Left ventricle myocardium inferior (tissue), 1 donor: ENCODE data around the gene A1BG. TPM values are rescaled to one million over a fixed set of nuclear protein-coding genes. Genes with fewer than 3 reads are reported as not detected.

Experiments used
- DNase-seq: peaks from one replicate; pipeline ENCODE4 v3.0.0-alpha.2; 2020
- H3K27ac ChIP-seq: fragments of 200-600 bp; replicated peaks from 2 replicates; pipeline ENCODE4 v1.8.0; 2021
- H3K27me3 ChIP-seq: fragments of 200-600 bp; 2 replicates; pipeline ENCODE4 v1.8.0; 2021; ENCODE audit warnings: low read depth
- H3K36me3 ChIP-seq: fragments of 200-600 bp; 2 replicates; pipeline ENCODE4 v1.8.0; 2021
- H3K4me1 ChIP-seq: fragments of 200-600 bp; 2 replicates; pipeline ENCODE4 v1.8.0; 2021
- H3K4me3 ChIP-seq: fragments of 200-600 bp; 2 replicates; pipeline ENCODE4 v1.8.0; 2021; ENCODE audit warnings: mild to moderate bottlenecking, moderate library complexity
- H3K9me3 ChIP-seq: fragments of 200-600 bp; replicated peaks from 2 replicates; pipeline ENCODE4 v1.8.0; 2021
- intact Hi-C: fragments of 100-400 bp; cut with micrococcal nuclease; formaldehyde crosslinking; loops from one replicate; pipeline ENCODE4 v1.11.0; 2022
- total RNA-seq: library from RNA; stranded (reverse); fragmentation: NEBNext Ultra II Directional; extraction: Animal tissue kit (Norgen Biotek cat#: 25700); gene quantifications from one replicate; pipeline ENCODE4 v1.2.1, GENCODE V29; 2021
- TF ChIP-seq, protein P1 (sequence below): fragments of 200-600 bp; IDR thresholded peaks from 2 replicates; pipeline ENCODE4 v1.8.0; 2021; ENCODE audit warnings: antibody characterized with exemption, mild to moderate bottlenecking, borderline replicate concordance
- donor health status: DM: no; HTN: yes; CAD: no; lungs with severe emphysema.

A1BG gene
- total RNA-seq, 1 donor from 2014 or later: 3.7 TPM

DNA sequence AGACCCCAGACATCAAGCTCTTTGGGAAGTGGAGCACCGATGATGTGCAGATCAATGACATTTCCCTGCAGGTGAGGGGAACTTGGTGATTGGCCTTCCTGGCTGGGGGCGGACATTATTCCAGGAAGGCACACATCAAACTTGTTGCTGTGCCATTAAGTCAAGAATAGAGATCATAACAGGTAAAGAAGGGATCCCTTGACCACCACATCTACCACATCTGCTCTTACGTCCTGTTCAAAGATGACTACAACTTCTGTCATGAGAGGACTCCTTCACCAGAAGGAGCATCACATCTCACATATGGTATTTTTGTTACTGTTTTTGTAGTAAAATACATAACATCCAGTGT, 34.9 kb upstream of the A1BG start:
- DNase-seq: no peak
- intact Hi-C loops: no loop called here
- Histone ChIP-seq H3K36me3 (peaks cover 50% of the 10 kb centered on the region), H3K4me3 (peak overlapping the region; percentile 71), H3K4me1 (peaks cover 55% of the 10 kb centered on the region), H3K27me3 (no peaks in the 10 kb centered on the region), H3K27ac (no peak overlapping the region), H3K9me3 (no peaks in the 10 kb centered on the region)
- TF ChIP-seq, protein P1, sequence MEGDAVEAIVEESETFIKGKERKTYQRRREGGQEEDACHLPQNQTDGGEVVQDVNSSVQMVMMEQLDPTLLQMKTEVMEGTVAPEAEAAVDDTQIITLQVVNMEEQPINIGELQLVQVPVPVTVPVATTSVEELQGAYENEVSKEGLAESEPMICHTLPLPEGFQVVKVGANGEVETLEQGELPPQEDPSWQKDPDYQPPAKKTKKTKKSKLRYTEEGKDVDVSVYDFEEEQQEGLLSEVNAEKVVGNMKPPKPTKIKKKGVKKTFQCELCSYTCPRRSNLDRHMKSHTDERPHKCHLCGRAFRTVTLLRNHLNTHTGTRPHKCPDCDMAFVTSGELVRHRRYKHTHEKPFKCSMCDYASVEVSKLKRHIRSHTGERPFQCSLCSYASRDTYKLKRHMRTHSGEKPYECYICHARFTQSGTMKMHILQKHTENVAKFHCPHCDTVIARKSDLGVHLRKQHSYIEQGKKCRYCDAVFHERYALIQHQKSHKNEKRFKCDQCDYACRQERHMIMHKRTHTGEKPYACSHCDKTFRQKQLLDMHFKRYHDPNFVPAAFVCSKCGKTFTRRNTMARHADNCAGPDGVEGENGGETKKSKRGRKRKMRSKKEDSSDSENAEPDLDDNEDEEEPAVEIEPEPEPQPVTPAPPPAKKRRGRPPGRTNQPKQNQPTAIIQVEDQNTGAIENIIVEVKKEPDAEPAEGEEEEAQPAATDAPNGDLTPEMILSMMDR: no peak

DNA sequence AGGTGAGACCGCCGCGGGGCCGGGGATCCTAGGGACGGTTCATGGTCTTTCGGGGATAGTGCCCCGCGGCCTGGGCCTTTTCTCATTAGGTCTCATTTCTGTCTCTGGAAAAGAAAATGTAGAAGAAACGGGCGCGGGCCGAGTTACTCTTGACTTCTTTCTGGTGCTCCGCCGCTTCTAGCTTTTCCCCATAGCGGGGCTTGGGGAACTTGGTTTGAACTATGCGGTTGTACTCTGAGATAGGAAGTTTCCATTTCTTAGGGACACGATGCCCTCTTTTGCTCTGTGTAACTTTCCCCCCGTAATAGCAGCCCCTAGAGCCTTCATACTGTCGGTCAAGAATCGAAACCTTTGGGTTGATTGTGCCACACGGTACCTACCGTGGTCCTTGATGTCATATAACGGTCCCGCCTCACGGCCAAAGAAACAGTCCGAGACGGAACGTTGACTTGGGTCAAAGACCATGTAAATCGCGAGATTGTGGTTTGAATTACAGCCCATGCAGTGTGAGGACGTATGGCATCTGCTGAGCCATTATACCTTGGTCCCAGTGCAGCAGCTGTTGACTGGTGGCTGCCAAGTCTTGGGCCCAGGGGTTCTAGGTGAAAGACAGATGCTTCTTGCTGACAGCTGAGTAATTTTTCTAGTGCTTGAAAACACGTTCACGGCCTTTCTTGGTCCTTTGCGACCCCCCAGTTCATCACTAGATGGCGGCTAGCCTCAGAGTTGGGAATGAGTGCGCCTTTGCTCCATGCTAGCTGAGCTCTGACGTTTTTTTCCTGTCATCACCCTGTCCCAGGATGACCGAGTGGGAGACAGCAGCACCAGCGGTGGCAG, 34.3 kb upstream of the A1BG start:
- Histone ChIP-seq H3K4me3 (peak overlapping the region; percentile 71), H3K27ac (peak overlapping the region; percentile 100), H3K36me3 (peaks cover 44% of the 10 kb centered on the region), H3K9me3 (no peaks in the 10 kb centered on the region), H3K4me1 (peaks cover 55% of the 10 kb centered on the region), H3K27me3 (no peaks in the 10 kb centered on the region)
- TF ChIP-seq, protein P1: no peak
- DNase-seq: no peak
- intact Hi-C loops: no loop called here

DNA sequence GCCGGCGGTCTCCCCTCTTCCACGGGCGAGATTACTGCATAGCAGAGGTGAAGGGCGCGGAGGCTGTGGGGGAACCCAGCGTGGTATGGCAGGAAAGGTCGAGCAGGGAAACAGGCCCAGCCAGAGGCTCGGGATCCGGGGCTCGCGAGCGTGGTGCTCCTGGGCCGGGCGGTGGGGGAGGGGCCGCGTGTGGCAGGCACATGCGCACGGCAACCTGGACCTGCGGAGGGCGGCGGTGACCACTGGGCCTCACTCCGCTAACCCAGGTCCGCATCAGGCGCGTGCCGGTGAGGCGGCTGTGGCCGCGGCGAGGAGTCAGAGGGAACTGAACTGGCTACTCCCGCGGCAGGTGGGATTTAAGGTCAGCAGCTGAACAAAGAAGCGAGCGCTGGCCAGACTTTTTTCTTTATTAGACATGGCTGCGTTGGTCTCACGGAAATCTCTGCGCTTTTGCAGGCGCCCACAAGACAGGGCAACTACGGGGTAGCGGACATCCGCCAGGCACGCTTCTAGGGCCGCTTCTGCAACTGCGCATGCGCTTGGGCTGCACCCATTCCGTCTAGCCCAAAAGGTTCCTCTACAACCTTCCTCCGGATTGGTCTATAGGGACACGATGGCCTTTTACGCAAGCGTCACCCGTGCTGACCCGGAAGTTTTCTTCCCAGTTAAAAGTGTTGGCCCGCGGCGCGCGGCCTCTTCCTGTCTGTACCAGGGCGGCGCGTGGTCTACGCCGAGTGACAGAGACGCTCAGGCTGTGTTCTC, 33.5 kb upstream of the A1BG start, which contains the start of gene RPS5:
Gene RPS5 (plus strand): TSS at position 694 of the 762 bp plus-strand sequence. CDS start 869 bp downstream, outside the sequence.
- Histone ChIP-seq H3K4me1 (peaks cover 61% of the 10 kb centered on the region), H3K27me3 (no peaks in the 10 kb centered on the region), H3K27ac (peak within 1 kb of the TSS; percentile 100), H3K9me3 (no peaks in the 10 kb centered on the region), H3K4me3 (peak within 1 kb of the TSS; percentile 71), H3K36me3 (peaks cover 38% of the 10 kb centered on the region)
- peak; percentile 93 for DNase-seq
- intact Hi-C loops: no loop called here
- TF ChIP-seq, protein P1: no peak

DNA sequence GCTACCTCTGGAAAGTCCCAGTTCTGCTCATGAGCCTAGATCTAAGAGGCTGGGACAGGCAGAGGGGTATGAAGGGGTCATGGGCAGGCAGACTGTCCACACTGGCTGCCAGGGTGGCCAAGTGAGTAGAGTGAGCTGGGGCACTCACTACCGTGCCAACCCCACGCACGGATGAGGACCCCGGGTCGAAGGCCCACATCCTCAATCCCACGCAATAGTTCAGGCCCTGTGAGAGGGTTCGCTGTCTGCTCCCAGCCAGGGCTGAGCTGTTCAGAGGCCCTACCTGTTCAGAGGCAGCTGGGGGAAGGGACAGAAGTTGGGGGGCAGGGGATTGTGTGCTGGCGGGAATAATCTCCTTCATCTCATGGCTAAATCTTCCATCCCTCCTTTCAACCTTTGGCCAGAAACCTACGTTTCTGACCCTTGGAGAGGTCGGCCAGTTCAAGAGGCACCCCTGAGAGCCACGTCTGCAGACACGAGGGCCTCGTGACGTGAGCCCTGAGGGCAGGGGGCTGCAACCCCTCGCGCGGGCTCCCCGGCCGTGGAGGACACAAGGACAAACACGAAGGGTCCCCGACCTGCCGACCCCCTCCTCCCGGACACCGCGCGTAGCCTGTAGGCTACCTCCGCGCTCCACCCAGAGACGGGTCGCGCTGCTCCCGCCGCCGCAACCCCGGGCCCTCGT, 32.7 kb upstream of the A1BG start:
- Histone ChIP-seq H3K4me1 (peaks cover 67% of the 10 kb centered on the region), H3K36me3 (peaks cover 31% of the 10 kb centered on the region), H3K27ac (peak overlapping the region; percentile 100), H3K27me3 (no peaks in the 10 kb centered on the region), H3K9me3 (no peaks in the 10 kb centered on the region), H3K4me3 (peak overlapping the region; percentile 71)
- TF ChIP-seq, protein P1: no peak
- DNase-seq: no peak
- intact Hi-C loops: no loop called here

DNA sequence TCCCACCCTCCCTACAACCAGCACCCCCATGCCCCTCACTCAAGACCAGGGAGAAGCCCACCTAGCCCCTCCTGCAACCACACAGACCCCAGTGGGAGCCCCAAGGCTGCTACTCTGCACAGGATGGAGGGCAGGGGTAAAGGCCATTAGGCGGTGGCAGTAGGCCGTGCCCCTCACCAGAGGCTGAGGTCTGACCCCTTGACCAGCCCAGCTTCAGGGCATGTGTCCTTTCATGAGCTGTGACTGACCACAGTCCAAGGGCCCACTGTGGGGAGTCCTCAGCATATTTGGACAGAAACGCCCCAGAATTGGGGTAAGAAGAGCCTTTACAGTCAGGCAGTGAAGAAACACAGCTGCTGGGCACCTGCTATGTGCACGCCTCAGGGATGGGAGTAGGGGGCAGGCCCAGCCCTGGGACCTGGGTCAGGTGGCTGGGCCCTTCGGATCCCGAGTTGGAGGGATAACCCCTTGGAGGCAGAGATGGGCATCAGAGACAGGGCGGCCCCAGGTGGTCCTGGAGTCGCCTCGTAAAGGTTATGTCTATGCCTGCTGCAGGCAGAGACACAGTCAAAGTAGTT, 32.1 kb upstream of the A1BG start:
- Histone ChIP-seq H3K9me3 (no peaks in the 10 kb centered on the region), H3K27ac (peak overlapping the region; percentile 100), H3K27me3 (no peaks in the 10 kb centered on the region), H3K4me1 (peaks cover 65% of the 10 kb centered on the region), H3K36me3 (peaks cover 24% of the 10 kb centered on the region), H3K4me3 (peak overlapping the region; percentile 71)
- TF ChIP-seq, protein P1: no peak
- DNase-seq: no peak
- intact Hi-C loops: no loop called here
